ENCODE results near the gene XCL1.
"Not testable (repeated sequence)": the region's sequence is repeated elsewhere in the genome, so short reads cannot be mapped to it uniquely, and the experiment has no call there.

DNA sequence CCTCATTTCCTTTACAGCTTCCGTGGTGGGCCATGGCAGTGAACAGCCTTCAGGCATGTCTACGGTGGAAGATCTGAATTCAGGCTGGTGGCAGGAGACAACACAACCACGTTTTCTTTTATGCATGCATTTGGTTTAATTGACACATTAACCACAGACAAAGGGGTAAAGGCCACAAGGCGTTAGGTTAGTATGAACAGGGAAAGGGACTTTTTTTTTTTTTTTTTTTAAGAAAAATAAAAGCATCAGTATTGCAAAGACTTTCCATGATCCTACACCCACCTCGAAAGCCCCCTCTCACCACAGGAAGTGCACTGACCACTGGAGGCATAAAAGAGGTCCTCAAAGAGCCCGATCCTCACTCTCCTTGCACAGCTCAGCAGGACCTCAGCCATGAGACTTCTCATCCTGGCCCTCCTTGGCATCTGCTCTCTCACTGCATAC, at the start of gene XCL1:
- TF ChIP-seq CTCF (conservative IDR thresholded peaks at IDR 0.05; ENCODE audit: low read depth, low read length); EZH2 (IDR thresholded peaks at IDR 0.05; ENCODE audit: low read length, unreplicated experiment); EZH2phosphoT487 (IDR thresholded peaks at IDR 0.05; ENCODE audit: borderline replicate concordance, low read length): not testable (repeated sequence)

Measured in PC-3 (cell line).